Measurements from ENCODE around the gene SERPIND1. TPM values are rescaled to one million over a fixed set of nuclear protein-coding genes. Genes with fewer than 3 reads are reported as not detected.
A peak's percentile ranks its signal among the peaks of the same experiment; 100 is the strongest.

The SERPIND1 gene
- total and polyA plus RNA-seq, 5 donors from 2014 or later, result 0.10 to 0.29 TPM; not detected in 3

GRCh38 chr22:20802452-20802851 lies 28.5 kb downstream of the SERPIND1 start:
- peaks cover 90% of the 10 kb centered on the region for H3K36me3 ChIP-seq (ENCODE audit: control insufficient read depth, insufficient read depth, low read length)
- H3K27me3 ChIP-seq (ENCODE audit: control insufficient read depth, insufficient read depth, low read length), result no peaks in the 10 kb centered on the region
- Mint-ChIP-seq H3K4me3 (no peak overlapping the region), H3K4me1 (no peaks in the 10 kb centered on the region), H3K27ac (no peak overlapping the region), H3K9me3 (no peaks in the 10 kb centered on the region), H3K27me3 (no peaks in the 10 kb centered on the region), H3K36me3 (peaks cover 67% of the 10 kb centered on the region)
- H3K4me3 ChIP-seq (ENCODE audit: low read depth, low read length), result no peak overlapping the region
- no peaks in the 10 kb centered on the region for H3K9me3 ChIP-seq (ENCODE audit: control insufficient read depth in 2 of 2, low read length in 2 of 2)
- ATAC-seq (ENCODE audit: low read depth in 2 of 2) (no peak), DNase-seq (no peak)
- H3K4me1 ChIP-seq (ENCODE audit: control insufficient read depth, insufficient read depth, low read length, poor library complexity, severe bottlenecking), result no peaks in the 10 kb centered on the region
- H3K27ac ChIP-seq (ENCODE audit: insufficient read depth, low read length, poor library complexity, severe bottlenecking), result no peak overlapping the region

- no peaks in the 10 kb centered on the region for H3K27me3 Mint-ChIP-seq
- no peaks in the 10 kb centered on the region for H3K4me1 ChIP-seq (ENCODE audit: control insufficient read depth, insufficient read depth, low read length, poor library complexity, severe bottlenecking)
- peaks cover 89% of the 10 kb centered on the region for H3K36me3 ChIP-seq (ENCODE audit: control insufficient read depth, insufficient read depth, low read length)
- H3K27me3 ChIP-seq (ENCODE audit: control insufficient read depth, insufficient read depth, low read length), result no peaks in the 10 kb centered on the region
- H3K9me3 ChIP-seq (ENCODE audit: control insufficient read depth in 2 of 2, low read length in 2 of 2), result no peaks in the 10 kb centered on the region
- H3K4me3 ChIP-seq (ENCODE audit: low read depth, low read length), result no peak overlapping the region
- peaks cover 65% of the 10 kb centered on the region for H3K36me3 Mint-ChIP-seq
- DNase-seq (no peak), ATAC-seq (ENCODE audit: low read depth in 2 of 2) (no peak)
- no peaks in the 10 kb centered on the region for H3K4me1 Mint-ChIP-seq
- H3K27ac Mint-ChIP-seq, result no peak overlapping the region
- H3K27ac ChIP-seq (ENCODE audit: insufficient read depth, low read length, poor library complexity, severe bottlenecking), result no peak overlapping the region
- no peaks in the 10 kb centered on the region for H3K9me3 Mint-ChIP-seq
- no peak overlapping the region for H3K4me3 Mint-ChIP-seq
These were observed 29.1 kb downstream of the SERPIND1 start for GRCh38 chr22:20802922-20803553.

- peaks cover 60% of the 10 kb centered on the region for H3K36me3 Mint-ChIP-seq
- H3K27ac Mint-ChIP-seq, result no peak overlapping the region
- Histone ChIP-seq H3K4me3 (ENCODE audit: low read depth, low read length) (no peak overlapping the region), H3K4me1 (ENCODE audit: control insufficient read depth, insufficient read depth, low read length, poor library complexity, severe bottlenecking) (no peaks in the 10 kb centered on the region), H3K36me3 (ENCODE audit: control insufficient read depth, insufficient read depth, low read length) (peaks cover 83% of the 10 kb centered on the region), H3K27ac (ENCODE audit: insufficient read depth, low read length, poor library complexity, severe bottlenecking) (no peak overlapping the region), H3K9me3 (ENCODE audit: control insufficient read depth in 2 of 2, low read length in 2 of 2) (no peaks in the 10 kb centered on the region), H3K27me3 (ENCODE audit: control insufficient read depth, insufficient read depth, low read length) (no peaks in the 10 kb centered on the region)
- no peak overlapping the region for H3K4me3 Mint-ChIP-seq
- no peak for ATAC-seq (ENCODE audit: low read depth in 2 of 2)
- no peaks in the 10 kb centered on the region for H3K27me3 Mint-ChIP-seq
- no peaks in the 10 kb centered on the region for H3K9me3 Mint-ChIP-seq
- peak in 2 of 3 donors; percentile 18 to 41 for DNase-seq
- no peaks in the 10 kb centered on the region for H3K4me1 Mint-ChIP-seq
These were observed 29.9 kb downstream of the SERPIND1 start for GRCh38 chr22:20803696-20804324.

DNA sequence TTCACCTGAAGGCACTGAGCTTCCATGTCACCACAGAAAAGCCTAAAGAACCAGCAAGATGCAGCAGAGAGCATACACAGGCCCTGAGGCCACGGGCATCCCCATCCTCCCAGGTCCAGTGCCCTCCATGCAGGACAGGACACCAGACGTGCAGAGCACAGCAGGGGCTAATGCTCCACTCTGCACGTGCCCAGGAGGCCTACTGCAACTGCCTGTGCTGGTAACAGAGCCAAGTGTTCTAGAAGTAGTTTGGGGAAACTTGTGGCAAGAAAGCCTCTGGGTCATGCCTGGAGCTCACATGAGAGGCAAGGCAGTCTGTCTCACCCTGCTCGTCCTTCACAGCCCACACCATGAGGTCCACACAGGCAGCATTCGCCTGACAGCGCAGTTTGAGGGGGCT lies 30.7 kb downstream of the SERPIND1 start:
- no peaks in the 10 kb centered on the region for H3K9me3 ChIP-seq (ENCODE audit: control insufficient read depth in 2 of 2, low read length in 2 of 2)
- Mint-ChIP-seq H3K27ac (peak overlapping the region in 1 of 3 donors; percentile 12), H3K27me3 (no peaks in the 10 kb centered on the region), H3K9me3 (no peaks in the 10 kb centered on the region), H3K4me1 (no peaks in the 10 kb centered on the region), H3K36me3 (peaks cover 57% of the 10 kb centered on the region), H3K4me3 (no peak overlapping the region)
- peaks cover 83% of the 10 kb centered on the region for H3K36me3 ChIP-seq (ENCODE audit: control insufficient read depth, insufficient read depth, low read length)
- H3K4me3 ChIP-seq (ENCODE audit: low read depth, low read length), result no peak overlapping the region
- H3K27me3 ChIP-seq (ENCODE audit: control insufficient read depth, insufficient read depth, low read length), result no peaks in the 10 kb centered on the region
- no peaks in the 10 kb centered on the region for H3K4me1 ChIP-seq (ENCODE audit: control insufficient read depth, insufficient read depth, low read length, poor library complexity, severe bottlenecking)
- no peak overlapping the region for H3K27ac ChIP-seq (ENCODE audit: insufficient read depth, low read length, poor library complexity, severe bottlenecking)
- ATAC-seq (ENCODE audit: low read depth in 2 of 2) (no peak), DNase-seq (no peak)

DNA sequence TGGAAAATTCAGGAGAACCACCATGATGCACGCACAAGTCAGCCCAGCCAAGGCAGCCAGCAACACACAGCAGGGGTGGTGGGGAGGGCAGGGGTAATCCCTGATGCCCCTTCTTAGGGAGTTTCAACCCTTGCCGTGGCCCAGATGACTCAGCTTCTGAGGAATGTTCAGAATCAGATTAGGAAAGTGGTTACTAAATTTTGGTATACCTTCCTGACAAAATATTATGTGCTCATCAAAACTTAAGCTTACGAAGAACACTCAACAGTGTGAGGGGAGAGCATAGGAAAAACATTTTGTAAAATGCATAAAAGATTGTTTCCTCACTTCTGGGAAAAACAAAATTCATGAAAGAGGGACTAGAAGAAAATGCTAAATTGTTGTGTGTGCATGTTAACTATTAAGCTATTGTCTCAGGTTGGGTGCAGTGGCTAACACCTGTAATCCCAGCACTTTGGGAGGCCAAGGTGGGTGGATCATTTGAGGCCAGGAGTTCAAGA lies 32.1 kb downstream of the SERPIND1 start:
- Histone ChIP-seq H3K27me3 (ENCODE audit: control insufficient read depth, insufficient read depth, low read length) (no peaks in the 10 kb centered on the region), H3K36me3 (ENCODE audit: control insufficient read depth, insufficient read depth, low read length) (peaks cover 85% of the 10 kb centered on the region), H3K27ac (ENCODE audit: insufficient read depth, low read length, poor library complexity, severe bottlenecking) (no peak overlapping the region), H3K9me3 (ENCODE audit: control insufficient read depth in 2 of 2, low read length in 2 of 2) (no peaks in the 10 kb centered on the region), H3K4me1 (ENCODE audit: control insufficient read depth, insufficient read depth, low read length, poor library complexity, severe bottlenecking) (no peaks in the 10 kb centered on the region), H3K4me3 (ENCODE audit: low read depth, low read length) (no peak overlapping the region)
- no peak overlapping the region for H3K4me3 Mint-ChIP-seq
- H3K27me3 Mint-ChIP-seq, result no peaks in the 10 kb centered on the region
- H3K27ac Mint-ChIP-seq, result peak overlapping the region in 1 of 3 donors; percentile 89
- no peaks in the 10 kb centered on the region for H3K9me3 Mint-ChIP-seq
- no peaks in the 10 kb centered on the region for H3K4me1 Mint-ChIP-seq
- no peak for ATAC-seq (ENCODE audit: low read depth in 2 of 2)
- H3K36me3 Mint-ChIP-seq, result peaks cover 59% of the 10 kb centered on the region
- DNase-seq, result no peak

GRCh38 chr22:20807315-20807752 lies 33.4 kb downstream of the SERPIND1 start:
- H3K9me3 ChIP-seq (ENCODE audit: control insufficient read depth in 2 of 2, low read length in 2 of 2), result no peaks in the 10 kb centered on the region
- no peak overlapping the region for H3K4me3 ChIP-seq (ENCODE audit: low read depth, low read length)
- Mint-ChIP-seq H3K4me1 (peaks cover 0 to 2% (median 0%) of the 10 kb centered on the region in 4 donors), H3K9me3 (no peaks in the 10 kb centered on the region), H3K27me3 (no peaks in the 10 kb centered on the region), H3K27ac (peak overlapping the region in 2 of 3 donors; percentile 17 to 67), H3K4me3 (no peak overlapping the region), H3K36me3 (peaks cover 63% of the 10 kb centered on the region)
- ATAC-seq (ENCODE audit: low read depth in 2 of 2) (no peak), DNase-seq (no peak)
- H3K4me1 ChIP-seq (ENCODE audit: control insufficient read depth, insufficient read depth, low read length, poor library complexity, severe bottlenecking), result no peaks in the 10 kb centered on the region
- H3K27me3 ChIP-seq (ENCODE audit: control insufficient read depth, insufficient read depth, low read length), result no peaks in the 10 kb centered on the region
- no peak overlapping the region for H3K27ac ChIP-seq (ENCODE audit: insufficient read depth, low read length, poor library complexity, severe bottlenecking)
- H3K36me3 ChIP-seq (ENCODE audit: control insufficient read depth, insufficient read depth, low read length), result peaks cover 80% of the 10 kb centered on the region

DNA sequence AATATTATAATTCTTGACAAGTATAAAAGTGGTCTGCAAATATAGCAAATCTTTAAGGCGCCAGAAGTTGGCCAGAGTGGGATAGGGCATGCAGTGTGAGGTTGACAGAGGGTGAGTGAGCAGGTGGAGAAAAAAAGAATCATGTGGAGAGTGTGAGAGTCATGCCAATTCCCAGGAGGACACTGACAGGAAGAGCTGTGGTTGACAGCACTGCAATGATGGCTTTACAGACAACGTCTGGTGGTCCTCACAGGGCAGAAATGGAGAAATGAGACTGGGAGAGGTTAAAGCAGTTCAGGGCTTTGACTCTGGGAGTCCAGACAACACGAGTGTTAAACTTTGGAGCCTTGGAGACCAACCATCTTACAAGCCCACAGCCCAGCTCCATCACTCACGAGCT lies 34.9 kb downstream of the SERPIND1 start:
- DNase-seq (no peak), ATAC-seq (ENCODE audit: low read depth in 2 of 2) (no peak)
- Histone ChIP-seq H3K9me3 (ENCODE audit: control insufficient read depth in 2 of 2, low read length in 2 of 2) (no peaks in the 10 kb centered on the region), H3K27me3 (ENCODE audit: control insufficient read depth, insufficient read depth, low read length) (no peaks in the 10 kb centered on the region), H3K4me1 (ENCODE audit: control insufficient read depth, insufficient read depth, low read length, poor library complexity, severe bottlenecking) (no peaks in the 10 kb centered on the region), H3K4me3 (ENCODE audit: low read depth, low read length) (no peak overlapping the region), H3K36me3 (ENCODE audit: control insufficient read depth, insufficient read depth, low read length) (peaks cover 79% of the 10 kb centered on the region), H3K27ac (ENCODE audit: insufficient read depth, low read length, poor library complexity, severe bottlenecking) (no peak overlapping the region)
- Mint-ChIP-seq H3K27ac (peak overlapping the region in 1 of 3 donors; percentile 34), H3K4me1 (peaks cover 0 to 2% (median 0%) of the 10 kb centered on the region in 4 donors), H3K36me3 (peaks cover 62% of the 10 kb centered on the region), H3K4me3 (no peak overlapping the region), H3K27me3 (no peaks in the 10 kb centered on the region), H3K9me3 (no peaks in the 10 kb centered on the region)

Data from CD4-positive, CD25-positive, alpha-beta regulatory T cell (primary cell).